ENCODE measurements around the gene MRPL49.
A peak's percentile ranks its signal among the peaks of the same experiment; 100 is the strongest.
"Not testable (repeated sequence)": the region's sequence is repeated elsewhere in the genome, so short reads cannot be mapped to it uniquely, and the experiment has no call there.

Gene MRPL49

GRCh38 chr11:65167656-65168055 lies 45.5 kb downstream of the MRPL49 start:
- no peak overlapping the region for H3K9ac ChIP-seq (ENCODE audit: low read length)
- no peaks in the 10 kb centered on the region for H4K20me1 ChIP-seq (ENCODE audit: insufficient read depth, low read length)
- no peaks in the 10 kb centered on the region for H3K4me1 ChIP-seq (ENCODE audit: low read length)
- no peaks in the 10 kb centered on the region for H3K79me2 ChIP-seq (ENCODE audit: low read length)
- H3K4me2 ChIP-seq (ENCODE audit: low read length) = no peak overlapping the region
- no peaks in the 10 kb centered on the region for H3K27me3 ChIP-seq (ENCODE audit: low read depth, low read length)
- H3K4me3 ChIP-seq (ENCODE audit: low read length) = no peak overlapping the region
- no peaks in the 10 kb centered on the region for H3K9me3 ChIP-seq (ENCODE audit: insufficient read depth, low read length)
- TF ChIP-seq, protein P1, sequence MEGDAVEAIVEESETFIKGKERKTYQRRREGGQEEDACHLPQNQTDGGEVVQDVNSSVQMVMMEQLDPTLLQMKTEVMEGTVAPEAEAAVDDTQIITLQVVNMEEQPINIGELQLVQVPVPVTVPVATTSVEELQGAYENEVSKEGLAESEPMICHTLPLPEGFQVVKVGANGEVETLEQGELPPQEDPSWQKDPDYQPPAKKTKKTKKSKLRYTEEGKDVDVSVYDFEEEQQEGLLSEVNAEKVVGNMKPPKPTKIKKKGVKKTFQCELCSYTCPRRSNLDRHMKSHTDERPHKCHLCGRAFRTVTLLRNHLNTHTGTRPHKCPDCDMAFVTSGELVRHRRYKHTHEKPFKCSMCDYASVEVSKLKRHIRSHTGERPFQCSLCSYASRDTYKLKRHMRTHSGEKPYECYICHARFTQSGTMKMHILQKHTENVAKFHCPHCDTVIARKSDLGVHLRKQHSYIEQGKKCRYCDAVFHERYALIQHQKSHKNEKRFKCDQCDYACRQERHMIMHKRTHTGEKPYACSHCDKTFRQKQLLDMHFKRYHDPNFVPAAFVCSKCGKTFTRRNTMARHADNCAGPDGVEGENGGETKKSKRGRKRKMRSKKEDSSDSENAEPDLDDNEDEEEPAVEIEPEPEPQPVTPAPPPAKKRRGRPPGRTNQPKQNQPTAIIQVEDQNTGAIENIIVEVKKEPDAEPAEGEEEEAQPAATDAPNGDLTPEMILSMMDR (IDR thresholded peaks at IDR 0.05; ENCODE audit: low read depth, low read length) = no peak
- TF ChIP-seq EZH2phosphoT487 (IDR thresholded peaks at IDR 0.05; ENCODE audit: low read depth) = no peak
- no peak overlapping the region for H2AFZ ChIP-seq (ENCODE audit: low read depth, low read length)
- no peaks in the 10 kb centered on the region for H3K36me3 ChIP-seq (replicated peaks; ENCODE audit: low read depth, low read length)
- H3K27ac ChIP-seq (ENCODE audit: low read length) = no peak overlapping the region

- Histone ChIP-seq H3K27ac (ENCODE audit: low read length) (no peak overlapping the region), H3K9me3 (ENCODE audit: insufficient read depth, low read length) (no peaks in the 10 kb centered on the region), H3K79me2 (ENCODE audit: low read length) (no peaks in the 10 kb centered on the region), H3K4me2 (ENCODE audit: low read length) (no peak overlapping the region), H2AFZ (ENCODE audit: low read depth, low read length) (peak overlapping the region; percentile 78), H3K9ac (ENCODE audit: low read length) (no peak overlapping the region), H3K4me1 (ENCODE audit: low read length) (no peaks in the 10 kb centered on the region), H4K20me1 (ENCODE audit: insufficient read depth, low read length) (no peaks in the 10 kb centered on the region), H3K27me3 (ENCODE audit: low read depth, low read length) (no peaks in the 10 kb centered on the region), H3K4me3 (ENCODE audit: low read length) (no peak overlapping the region), H3K36me3 (replicated peaks; ENCODE audit: low read depth, low read length) (no peaks in the 10 kb centered on the region)
- no peak for TF ChIP-seq EZH2phosphoT487 (IDR thresholded peaks at IDR 0.05; ENCODE audit: low read depth)
- TF ChIP-seq, protein P1 (IDR thresholded peaks at IDR 0.05; ENCODE audit: low read depth, low read length) = no peak
Measured at GRCh38 chr11:65169164-65169641, 47.1 kb downstream of the MRPL49 start.

GRCh38 chr11:65170058-65170534 lies 48.0 kb downstream of the MRPL49 start, which contains the start of gene SPDYC:
Gene SPDYC, plus strand, starts transcription at chr11:65170233. Its CDS starts 1,125 bp downstream, at chr11:65171358.
- no peaks in the 10 kb centered on the region for H3K36me3 ChIP-seq (replicated peaks; ENCODE audit: low read depth, low read length)
- H3K79me2 ChIP-seq (ENCODE audit: low read length) = no peaks in the 10 kb centered on the region
- H4K20me1 ChIP-seq (ENCODE audit: insufficient read depth, low read length) = no peaks in the 10 kb centered on the region
- no peak within 1 kb of the TSS for H3K4me3 ChIP-seq (ENCODE audit: low read length)
- TF ChIP-seq, protein P1 (IDR thresholded peaks at IDR 0.05; ENCODE audit: low read depth, low read length) = no peak
- TF ChIP-seq EZH2phosphoT487 (IDR thresholded peaks at IDR 0.05; ENCODE audit: low read depth) = no peak
- H3K27ac ChIP-seq (ENCODE audit: low read length) = no peak within 1 kb of the TSS
- no peak within 1 kb of the TSS for H3K4me2 ChIP-seq (ENCODE audit: low read length)
- no peak within 1 kb of the TSS for H3K9ac ChIP-seq (ENCODE audit: low read length)
- no peaks in the 10 kb centered on the region for H3K9me3 ChIP-seq (ENCODE audit: insufficient read depth, low read length)
- H2AFZ ChIP-seq (ENCODE audit: low read depth, low read length) = peak within 1 kb of the TSS; percentile 78
- no peaks in the 10 kb centered on the region for H3K27me3 ChIP-seq (ENCODE audit: low read depth, low read length)
- no peaks in the 10 kb centered on the region for H3K4me1 ChIP-seq (ENCODE audit: low read length)

- H3K79me2 ChIP-seq (ENCODE audit: low read length) = no peaks in the 10 kb centered on the region
- no peak overlapping the region for H3K27ac ChIP-seq (ENCODE audit: low read length)
- no peaks in the 10 kb centered on the region for H4K20me1 ChIP-seq (ENCODE audit: insufficient read depth, low read length)
- H3K4me1 ChIP-seq (ENCODE audit: low read length) = no peaks in the 10 kb centered on the region
- no peaks in the 10 kb centered on the region for H3K27me3 ChIP-seq (ENCODE audit: low read depth, low read length)
- H3K4me2 ChIP-seq (ENCODE audit: low read length) = no peak overlapping the region
- no peak overlapping the region for H2AFZ ChIP-seq (ENCODE audit: low read depth, low read length)
- no peak overlapping the region for H3K4me3 ChIP-seq (ENCODE audit: low read length)
- TF ChIP-seq, protein P1 (IDR thresholded peaks at IDR 0.05; ENCODE audit: low read depth, low read length) = no peak
- TF ChIP-seq EZH2phosphoT487 (IDR thresholded peaks at IDR 0.05; ENCODE audit: low read depth) = no peak
- no peaks in the 10 kb centered on the region for H3K36me3 ChIP-seq (replicated peaks; ENCODE audit: low read depth, low read length)
- H3K9me3 ChIP-seq (ENCODE audit: insufficient read depth, low read length) = no peaks in the 10 kb centered on the region
- H3K9ac ChIP-seq (ENCODE audit: low read length) = no peak overlapping the region
Measured at GRCh38 chr11:65172600-65172999, 50.5 kb downstream of the MRPL49 start.

DNA sequence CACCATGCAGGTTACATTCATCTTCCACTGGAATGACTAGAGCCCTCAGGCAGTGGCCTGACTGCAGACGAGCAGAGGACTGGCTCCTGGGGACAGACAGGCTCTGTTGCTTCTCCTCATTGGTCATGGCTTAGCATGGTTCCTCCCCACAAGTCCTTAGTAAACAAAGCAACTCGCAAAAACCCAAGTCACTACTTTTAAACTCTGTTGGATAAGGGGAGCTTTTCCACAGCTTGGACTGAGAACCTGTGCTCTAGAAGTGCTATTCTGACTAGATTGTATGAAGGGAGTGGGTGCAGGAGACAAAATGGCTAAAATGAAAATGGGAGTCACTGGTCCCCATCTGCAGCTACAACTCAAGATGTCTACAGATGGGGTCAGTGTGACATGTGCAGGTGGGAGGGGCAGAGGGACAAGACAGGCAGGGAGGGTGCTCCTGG lies 52.5 kb downstream of the MRPL49 start:
- H3K9me3 ChIP-seq (ENCODE audit: insufficient read depth, low read length); H3K27ac ChIP-seq (ENCODE audit: low read length); H2AFZ ChIP-seq (ENCODE audit: low read depth, low read length); H3K9ac ChIP-seq (ENCODE audit: low read length); H4K20me1 ChIP-seq (ENCODE audit: insufficient read depth, low read length); H3K4me3 ChIP-seq (ENCODE audit: low read length); H3K4me2 ChIP-seq (ENCODE audit: low read length); H3K36me3 ChIP-seq (replicated peaks; ENCODE audit: low read depth, low read length); H3K4me1 ChIP-seq (ENCODE audit: low read length); H3K79me2 ChIP-seq (ENCODE audit: low read length); H3K27me3 ChIP-seq (ENCODE audit: low read depth, low read length): not testable (repeated sequence)

All from OCI-LY3 (cell line).